ENCODE data around the gene GMDS.

GMDS gene

DNA sequence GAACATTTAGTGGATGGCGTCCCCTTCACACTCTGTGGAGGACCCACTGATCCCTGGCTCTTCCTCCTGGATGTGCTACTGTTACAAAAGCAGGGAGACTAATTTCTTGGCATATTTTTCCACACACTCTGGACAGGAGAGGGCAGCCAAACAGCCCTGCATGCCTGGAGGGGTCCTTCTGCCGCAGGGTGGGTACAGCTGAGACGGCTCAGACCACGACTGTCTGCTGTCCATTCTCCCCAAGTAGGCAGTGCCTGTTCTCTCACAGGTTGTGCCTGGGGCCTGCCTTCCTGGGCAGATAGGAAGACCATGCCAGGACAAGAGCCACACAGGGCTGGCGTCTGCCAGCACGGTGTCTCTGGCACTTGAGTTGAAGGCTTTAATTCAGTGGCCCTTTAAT is 375.6 kb downstream of the GMDS start:
- TF ChIP-seq, protein P1, sequence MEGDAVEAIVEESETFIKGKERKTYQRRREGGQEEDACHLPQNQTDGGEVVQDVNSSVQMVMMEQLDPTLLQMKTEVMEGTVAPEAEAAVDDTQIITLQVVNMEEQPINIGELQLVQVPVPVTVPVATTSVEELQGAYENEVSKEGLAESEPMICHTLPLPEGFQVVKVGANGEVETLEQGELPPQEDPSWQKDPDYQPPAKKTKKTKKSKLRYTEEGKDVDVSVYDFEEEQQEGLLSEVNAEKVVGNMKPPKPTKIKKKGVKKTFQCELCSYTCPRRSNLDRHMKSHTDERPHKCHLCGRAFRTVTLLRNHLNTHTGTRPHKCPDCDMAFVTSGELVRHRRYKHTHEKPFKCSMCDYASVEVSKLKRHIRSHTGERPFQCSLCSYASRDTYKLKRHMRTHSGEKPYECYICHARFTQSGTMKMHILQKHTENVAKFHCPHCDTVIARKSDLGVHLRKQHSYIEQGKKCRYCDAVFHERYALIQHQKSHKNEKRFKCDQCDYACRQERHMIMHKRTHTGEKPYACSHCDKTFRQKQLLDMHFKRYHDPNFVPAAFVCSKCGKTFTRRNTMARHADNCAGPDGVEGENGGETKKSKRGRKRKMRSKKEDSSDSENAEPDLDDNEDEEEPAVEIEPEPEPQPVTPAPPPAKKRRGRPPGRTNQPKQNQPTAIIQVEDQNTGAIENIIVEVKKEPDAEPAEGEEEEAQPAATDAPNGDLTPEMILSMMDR (IDR thresholded peaks at IDR 0.05; ENCODE audit: insufficient read depth, low read length, poor library complexity, severe bottlenecking): no peak
- H3K27me3 ChIP-seq (replicated peaks; ENCODE audit: control insufficient read depth, insufficient read depth, low read length): no peaks in the 10 kb centered on the region
- H3K4me3 ChIP-seq (replicated peaks; ENCODE audit: low read depth, low read length): no peak overlapping the region
- no peak for DNase-seq (ENCODE audit: extremely low read depth, insufficient read length)
- H3K36me3 ChIP-seq (ENCODE audit: control insufficient read depth, insufficient read depth, low read length): no peaks in the 10 kb centered on the region

DNA sequence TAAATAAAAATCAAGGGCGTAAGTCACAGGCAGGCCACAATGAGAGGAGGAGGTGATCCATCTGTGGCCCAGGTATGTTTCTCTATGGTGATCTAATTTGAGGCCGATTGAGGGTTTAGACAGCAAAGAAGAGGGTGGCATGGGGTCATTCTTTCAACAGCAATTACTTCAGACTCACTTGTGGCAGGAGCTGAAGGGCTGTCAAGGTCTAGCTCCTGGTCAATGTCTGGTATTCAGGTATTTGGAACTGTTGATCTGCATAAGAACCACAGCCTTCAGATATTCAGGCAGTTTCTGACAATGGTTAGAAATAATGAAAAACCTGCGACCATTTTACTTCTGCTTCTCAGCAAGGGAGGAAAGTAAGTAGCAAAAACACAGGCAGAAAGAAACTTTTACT is 376.1 kb downstream of the GMDS start:
- Histone ChIP-seq H3K4me3 (replicated peaks; ENCODE audit: low read depth, low read length) (no peak overlapping the region), H3K36me3 (ENCODE audit: control insufficient read depth, insufficient read depth, low read length) (no peaks in the 10 kb centered on the region)

DNA sequence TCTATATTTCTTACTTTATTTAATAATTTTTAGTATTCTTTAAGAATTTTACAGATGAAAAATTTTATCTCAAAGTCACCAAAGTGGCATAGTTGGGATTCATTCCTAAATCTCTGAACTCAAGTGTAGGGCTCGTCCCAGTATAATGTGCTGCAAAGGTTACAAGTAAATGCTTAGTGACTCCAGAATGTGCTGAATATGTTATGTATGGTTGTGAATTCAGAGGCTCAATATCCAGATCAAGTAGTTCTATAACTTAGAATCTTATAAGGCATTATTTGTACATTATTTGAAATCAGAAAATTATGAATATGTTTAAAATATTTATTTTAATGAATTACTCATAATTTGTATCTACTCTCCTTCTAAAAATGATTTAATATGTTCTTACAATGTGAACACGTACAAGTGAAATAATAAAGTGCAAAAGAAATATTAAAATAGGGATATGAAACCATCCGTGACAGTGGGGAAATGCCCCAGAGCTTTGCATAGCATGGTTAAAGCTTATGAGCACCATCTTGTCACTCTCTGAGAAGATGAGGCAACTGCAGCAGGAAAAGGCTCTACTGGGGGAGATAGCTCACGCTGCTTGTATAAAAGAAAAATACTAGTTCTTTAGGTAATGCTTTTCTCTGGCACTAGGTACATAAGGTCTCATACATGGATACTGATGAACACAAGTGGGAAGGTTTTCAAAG is 376.7 kb downstream of the GMDS start:
- Histone ChIP-seq H3K27me3 (replicated peaks; ENCODE audit: control insufficient read depth, insufficient read depth, low read length) (no peaks in the 10 kb centered on the region), H3K36me3 (ENCODE audit: control insufficient read depth, insufficient read depth, low read length) (no peaks in the 10 kb centered on the region), H3K4me3 (replicated peaks; ENCODE audit: low read depth, low read length) (no peak overlapping the region)
- DNase-seq (ENCODE audit: extremely low read depth, insufficient read length): peak; percentile 33
- TF ChIP-seq, protein P1 (IDR thresholded peaks at IDR 0.05; ENCODE audit: insufficient read depth, low read length, poor library complexity, severe bottlenecking): no peak

More for the DNA sequence above, 376.1 kb downstream of the GMDS start:
- H3K27me3 ChIP-seq (replicated peaks; ENCODE audit: control insufficient read depth, insufficient read depth, low read length): no peaks in the 10 kb centered on the region
- DNase-seq (ENCODE audit: extremely low read depth, insufficient read length): no peak
- TF ChIP-seq, protein P1 (IDR thresholded peaks at IDR 0.05; ENCODE audit: insufficient read depth, low read length, poor library complexity, severe bottlenecking): no peak

DNA sequence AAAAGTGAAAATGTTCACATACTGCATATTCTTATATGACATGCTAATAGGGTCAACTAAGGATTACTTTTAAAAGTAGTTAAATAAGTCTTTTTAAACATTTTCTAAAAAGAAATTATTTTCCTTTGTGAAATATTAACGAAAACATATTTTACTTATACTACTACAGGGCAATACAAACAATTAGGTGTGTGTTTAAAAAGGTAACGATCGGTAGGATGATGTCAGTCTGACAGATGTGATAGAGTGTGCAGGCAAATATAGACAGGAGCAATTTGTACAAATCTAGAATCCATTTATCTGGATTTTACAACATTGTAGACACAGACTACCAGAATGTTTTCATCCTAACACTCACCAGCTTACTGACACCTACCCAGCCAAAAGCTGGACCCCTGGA is 378.2 kb downstream of the GMDS start:
- Histone ChIP-seq H3K4me3 (replicated peaks; ENCODE audit: low read depth, low read length) (no peak overlapping the region), H3K36me3 (ENCODE audit: control insufficient read depth, insufficient read depth, low read length) (no peaks in the 10 kb centered on the region), H3K27me3 (replicated peaks; ENCODE audit: control insufficient read depth, insufficient read depth, low read length) (no peaks in the 10 kb centered on the region)
- TF ChIP-seq, protein P1 (IDR thresholded peaks at IDR 0.05; ENCODE audit: insufficient read depth, low read length, poor library complexity, severe bottlenecking): no peak
- DNase-seq (ENCODE audit: extremely low read depth, insufficient read length): no peak

DNA sequence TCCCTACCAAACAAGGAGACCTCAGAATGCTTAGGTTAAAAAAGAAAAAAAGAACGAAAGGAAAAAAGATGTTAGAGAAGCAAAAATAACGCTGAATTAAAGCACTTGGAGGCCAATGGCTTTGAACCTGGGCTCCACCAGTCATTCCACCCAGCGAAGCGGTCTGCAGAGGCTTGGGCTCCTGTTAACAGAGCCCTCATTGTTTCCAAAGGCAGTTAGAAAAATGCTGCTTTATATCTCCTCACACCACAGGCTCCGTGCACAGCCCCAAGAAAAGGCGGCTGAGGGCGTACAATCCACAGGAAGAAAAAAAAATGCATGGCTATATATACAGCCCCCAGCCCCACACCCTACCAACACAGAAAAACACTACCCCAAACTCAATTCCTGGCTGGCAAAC is 379.8 kb downstream of the GMDS start:
- DNase-seq (ENCODE audit: extremely low read depth, insufficient read length): no peak
- Histone ChIP-seq H3K36me3 (ENCODE audit: control insufficient read depth, insufficient read depth, low read length) (no peaks in the 10 kb centered on the region), H3K27me3 (replicated peaks; ENCODE audit: control insufficient read depth, insufficient read depth, low read length) (no peaks in the 10 kb centered on the region), H3K4me3 (replicated peaks; ENCODE audit: low read depth, low read length) (no peak overlapping the region)
- TF ChIP-seq, protein P1 (IDR thresholded peaks at IDR 0.05; ENCODE audit: insufficient read depth, low read length, poor library complexity, severe bottlenecking): no peak

DNA sequence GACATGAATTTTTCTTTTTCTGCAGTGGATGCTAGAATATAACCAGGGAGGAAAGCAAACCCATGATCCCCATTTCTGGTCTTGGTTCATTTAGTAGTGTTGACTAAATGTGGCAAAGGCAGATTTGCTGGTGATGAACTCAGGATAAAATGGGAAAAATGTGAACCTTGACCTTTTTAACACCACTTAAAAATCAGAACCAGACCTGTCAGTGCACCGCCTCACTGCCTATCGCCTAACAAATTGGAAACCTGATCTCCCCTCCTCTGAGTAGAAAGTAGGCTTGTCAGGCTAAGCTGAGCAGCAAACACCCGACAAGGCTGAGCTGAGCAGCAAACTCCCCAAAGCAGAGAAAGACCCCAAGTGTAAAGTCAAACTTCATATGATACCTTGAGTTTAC is 380.9 kb downstream of the GMDS start:
- Histone ChIP-seq H3K36me3 (ENCODE audit: control insufficient read depth, insufficient read depth, low read length) (no peaks in the 10 kb centered on the region), H3K4me3 (replicated peaks; ENCODE audit: low read depth, low read length) (no peak overlapping the region), H3K27me3 (replicated peaks; ENCODE audit: control insufficient read depth, insufficient read depth, low read length) (no peaks in the 10 kb centered on the region)
- TF ChIP-seq, protein P1 (IDR thresholded peaks at IDR 0.05; ENCODE audit: insufficient read depth, low read length, poor library complexity, severe bottlenecking): no peak
- no peak for DNase-seq (ENCODE audit: extremely low read depth, insufficient read length)
